ENCODE results near the gene FIGNL2. TPM values are rescaled to one million over a fixed set of nuclear protein-coding genes. Genes with fewer than 3 reads are reported as not detected.

Gene FIGNL2
- total RNA-seq, 1 donor from 2014 or later, result 1.3 TPM

DNA sequence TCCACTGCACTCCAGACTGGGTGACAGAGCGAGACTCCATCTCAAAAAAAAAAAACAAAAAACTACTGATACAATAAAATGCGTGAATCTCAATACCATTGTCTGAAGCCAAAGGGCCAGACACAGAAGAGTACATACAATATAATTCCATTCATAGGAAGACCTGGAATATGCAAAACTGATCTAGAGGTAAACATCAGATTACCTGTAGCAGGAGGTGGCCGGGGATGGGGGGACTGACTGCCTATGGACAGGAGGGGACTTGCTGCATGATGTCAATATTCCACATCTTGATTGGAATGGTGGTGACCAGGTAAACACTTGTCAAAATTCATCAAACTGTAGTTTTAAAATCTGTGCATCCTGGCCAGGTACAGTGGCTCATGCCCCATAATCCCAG, 12.5 kb upstream of the FIGNL2 start:
- no peak for DNase-seq (ENCODE audit: low spot score)

DNA sequence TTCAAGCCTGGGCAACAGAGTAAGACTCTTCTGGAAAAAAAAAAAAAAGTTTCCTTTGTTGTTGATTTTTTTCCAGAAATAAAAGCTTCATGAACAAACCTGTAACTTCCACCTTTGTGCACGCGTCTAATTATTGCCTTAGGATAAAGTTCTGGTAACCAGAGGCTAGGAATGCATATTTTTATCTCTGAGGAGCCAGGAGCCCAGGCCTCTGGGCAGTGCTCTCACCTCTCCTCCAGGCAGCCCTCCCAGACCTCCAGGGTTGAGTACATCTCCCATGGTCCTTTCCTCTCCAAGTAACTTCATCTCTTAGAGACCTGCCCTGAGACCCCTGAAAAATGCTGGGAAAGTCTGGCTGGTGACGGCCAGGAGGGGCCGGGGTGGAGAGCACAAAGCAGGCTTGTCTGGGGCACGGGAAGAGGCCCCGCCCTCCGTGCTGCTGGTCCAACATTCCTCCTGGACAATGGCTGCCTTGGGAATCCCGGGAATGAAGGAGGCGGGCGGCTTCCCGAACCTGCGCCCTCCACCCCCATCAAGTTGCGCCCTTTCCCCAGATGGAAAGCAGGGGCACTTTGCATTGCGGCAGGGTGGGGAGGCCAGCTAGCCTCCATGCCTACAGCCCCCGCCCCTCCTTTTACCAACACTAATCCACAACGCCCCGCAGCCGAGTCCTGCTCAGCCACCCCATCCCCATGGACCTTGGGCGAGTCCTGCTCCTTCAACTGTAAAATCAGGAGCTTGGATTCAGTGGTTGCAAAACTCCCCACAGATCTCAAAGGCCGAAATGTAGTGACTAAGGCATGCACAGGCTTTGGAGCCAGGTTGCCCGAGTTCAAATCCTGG, 7.3 kb upstream of the FIGNL2 start:
- no peak for DNase-seq (ENCODE audit: low spot score)

GRCh38 chr12:51852404-51853137, 4.1 kb upstream of the FIGNL2 start:
- no peak for DNase-seq (ENCODE audit: low spot score)

GRCh38 chr12:51851413-51852124, 3.1 kb upstream of the FIGNL2 start:
- no peak for DNase-seq (ENCODE audit: low spot score)

GRCh38 chr12:51850965-51851299, 2.4 kb upstream of the FIGNL2 start:
- no peak for DNase-seq (ENCODE audit: low spot score)

DNA sequence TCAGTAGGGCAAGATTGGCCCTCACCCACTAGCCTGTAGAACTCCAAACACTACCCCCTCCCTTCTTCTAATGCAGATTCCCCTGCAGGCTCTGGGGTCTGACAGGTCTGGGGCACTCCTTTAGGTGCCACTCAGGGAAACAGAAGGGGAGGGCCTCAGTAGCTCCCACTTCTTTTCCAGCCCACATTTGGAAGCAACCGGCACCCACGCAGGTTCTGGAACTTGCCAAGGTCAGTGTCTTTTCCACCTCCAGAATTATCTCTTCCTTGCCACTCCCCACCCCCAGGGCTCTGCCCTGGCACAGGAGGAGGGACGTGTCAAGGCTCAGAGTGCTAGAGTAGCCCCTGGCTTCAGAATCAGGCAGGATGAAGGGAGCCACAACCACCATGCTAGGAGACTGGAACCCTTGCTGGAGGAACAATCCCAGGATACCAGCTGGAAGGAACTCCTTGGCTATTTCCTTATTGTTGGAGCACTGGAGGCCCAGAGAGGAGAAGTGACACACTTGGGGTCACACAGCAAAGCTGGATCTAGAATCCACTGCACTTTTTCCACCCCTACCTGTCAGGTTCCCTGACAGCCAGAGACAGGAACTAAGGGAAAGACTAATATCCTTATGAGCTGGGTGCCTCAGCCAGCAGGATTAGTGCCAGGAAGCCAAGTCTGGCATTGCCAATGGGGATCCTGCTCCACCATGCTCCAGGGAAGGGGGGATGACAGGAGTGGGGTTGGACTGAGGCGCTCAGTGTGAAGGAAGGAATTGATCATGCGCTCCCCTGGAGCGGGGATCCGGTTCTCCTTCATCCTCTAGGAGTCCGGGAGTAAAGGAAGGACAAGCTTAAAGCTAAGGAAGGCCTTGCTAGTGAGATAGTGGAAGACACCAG, 1.8 kb upstream of the FIGNL2 start:
- DNase-seq (ENCODE audit: low spot score), result no peak

DNA sequence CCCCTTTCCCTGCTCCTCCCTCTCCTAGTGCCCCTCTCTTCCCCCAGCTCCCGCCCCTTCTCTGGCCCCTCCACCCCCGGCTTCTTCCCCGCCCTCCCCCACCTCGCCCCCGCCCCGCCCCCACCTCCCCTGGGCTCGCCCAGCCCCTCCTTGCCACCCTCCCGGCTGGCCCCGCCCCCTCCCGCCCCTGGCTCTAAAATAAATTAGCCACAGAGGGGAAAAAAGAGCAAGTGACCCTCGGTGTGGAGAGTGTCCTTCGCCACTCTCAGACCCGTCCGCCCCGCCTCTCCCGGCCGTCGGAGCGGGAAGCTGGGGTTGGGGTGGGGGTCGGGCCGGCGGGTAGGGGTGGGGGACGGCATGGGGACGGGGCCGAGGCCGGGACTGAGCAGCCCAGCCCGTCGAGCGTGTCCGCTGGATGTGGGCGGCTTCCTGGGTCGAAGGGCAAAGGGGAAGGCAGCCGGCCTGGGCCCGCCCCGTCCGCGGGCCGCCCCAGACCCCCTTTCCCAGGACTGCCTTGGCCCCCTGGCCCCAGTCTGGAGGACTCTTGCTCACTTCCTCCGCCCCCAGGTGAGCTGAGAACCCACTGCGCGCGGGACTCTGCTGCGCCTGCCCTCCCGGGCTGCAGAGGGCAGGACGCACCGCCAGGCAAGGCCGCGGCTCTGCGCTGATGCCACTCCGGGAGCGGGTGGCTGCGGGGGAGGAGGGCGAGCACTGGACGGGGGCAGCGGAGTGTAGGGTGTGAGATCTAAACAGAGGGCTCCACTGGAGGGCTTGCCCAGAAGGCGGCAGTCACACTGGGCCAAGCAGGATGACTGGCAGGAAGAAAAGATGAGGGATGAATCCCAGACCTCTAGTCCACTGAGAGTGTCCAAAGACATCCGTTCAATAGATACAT, 570 bp upstream of the FIGNL2 start:
- DNase-seq (ENCODE audit: low spot score), result no peak

- no peak for DNase-seq (ENCODE audit: low spot score)
These were observed 734 bp downstream of the FIGNL2 start for GRCh38 chr12:51847643-51848325.

- DNase-seq (ENCODE audit: low spot score), result no peak
These were observed 1.4 kb downstream of the FIGNL2 start for GRCh38 chr12:51846911-51847642.

DNA sequence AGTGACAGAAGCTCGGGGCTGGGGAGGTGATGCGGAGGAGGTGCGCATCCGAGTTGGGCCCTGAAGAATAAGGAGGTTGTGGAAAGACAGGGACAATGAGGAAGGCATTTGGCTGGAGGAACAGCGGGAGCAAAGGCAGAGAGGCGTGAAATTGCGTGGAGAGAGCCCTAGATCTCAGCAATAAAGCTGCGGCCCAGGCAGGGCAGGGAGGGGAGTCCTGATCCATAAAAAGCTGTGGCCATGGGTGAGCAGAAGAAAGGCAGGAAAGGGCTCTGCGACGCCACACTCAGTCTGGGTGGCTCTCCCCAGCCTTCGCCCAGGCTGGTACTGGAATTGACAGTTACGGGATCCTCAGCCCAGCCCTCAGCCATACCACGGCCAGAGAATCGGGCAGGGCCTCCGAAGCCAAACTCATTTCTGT, 2.2 kb downstream of the FIGNL2 start:
- no peak for DNase-seq (ENCODE audit: low spot score)

GRCh38 chr12:51845482-51845881, 3.0 kb downstream of the FIGNL2 start:
- no peak for DNase-seq (ENCODE audit: low spot score)

- DNase-seq (ENCODE audit: low spot score), result no peak
These were observed 3.7 kb downstream of the FIGNL2 start for GRCh38 chr12:51844854-51845253.

GRCh38 chr12:51841727-51842126, 6.8 kb downstream of the FIGNL2 start:
- no peak for DNase-seq (ENCODE audit: low spot score)

- no peak for DNase-seq (ENCODE audit: low spot score)
These were observed 7.6 kb downstream of the FIGNL2 start for GRCh38 chr12:51840966-51841365.

DNA sequence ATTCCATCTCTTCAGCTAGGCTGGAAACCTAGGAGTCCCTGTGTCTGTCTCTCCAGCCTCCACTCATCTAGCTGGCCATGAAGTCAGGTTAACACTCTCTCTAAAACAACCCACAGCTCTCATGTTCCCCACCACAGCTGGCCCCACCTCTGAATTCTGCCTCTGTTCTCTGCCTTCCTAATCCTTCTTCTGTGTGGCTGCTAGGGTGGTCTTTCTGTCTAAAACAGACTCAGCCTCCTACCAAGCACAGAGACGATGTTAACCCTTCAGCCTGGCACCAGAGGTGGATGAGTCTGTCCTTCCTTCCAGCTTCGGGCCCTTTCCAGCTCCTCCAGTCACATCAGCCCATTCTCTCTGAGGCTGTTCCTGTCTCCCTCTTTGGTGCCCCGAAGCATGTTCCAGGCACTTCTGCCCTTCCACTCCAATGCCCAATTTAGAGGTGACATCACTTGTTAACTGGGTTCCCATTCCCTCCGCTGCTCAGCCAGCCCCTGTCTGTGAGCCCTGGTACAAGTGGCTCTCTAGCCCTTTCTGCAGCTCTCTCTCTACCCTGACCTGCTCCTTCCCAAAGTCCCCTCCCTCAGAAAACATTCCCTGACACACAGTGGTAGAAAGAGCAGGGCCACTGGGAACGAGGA, 9.1 kb downstream of the FIGNL2 start:
- DNase-seq (ENCODE audit: low spot score), result no peak

DNA sequence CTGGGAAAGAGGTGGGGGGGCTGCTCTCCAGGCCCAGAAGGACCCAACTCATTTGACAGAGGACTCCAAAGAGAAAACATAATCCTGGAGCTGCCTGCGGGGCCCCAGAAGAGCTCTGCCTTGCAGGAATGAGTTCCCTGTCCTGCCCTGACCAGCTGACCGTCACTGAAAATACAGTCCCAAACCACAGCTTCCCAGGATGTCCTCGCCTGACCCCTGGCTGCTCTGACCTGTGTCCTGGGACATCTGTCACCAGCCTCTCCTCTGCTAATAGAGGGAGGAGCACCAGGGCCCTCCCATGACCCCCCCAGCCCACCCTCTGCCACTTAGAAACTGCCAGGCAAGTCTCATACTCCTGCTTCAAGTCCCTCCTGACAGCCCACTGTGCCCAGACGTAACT, 9.8 kb downstream of the FIGNL2 start:
- DNase-seq (ENCODE audit: low spot score), result no peak

GRCh38 chr12:51838036-51838435, 10.5 kb downstream of the FIGNL2 start:
- no peak for DNase-seq (ENCODE audit: low spot score)

DNA sequence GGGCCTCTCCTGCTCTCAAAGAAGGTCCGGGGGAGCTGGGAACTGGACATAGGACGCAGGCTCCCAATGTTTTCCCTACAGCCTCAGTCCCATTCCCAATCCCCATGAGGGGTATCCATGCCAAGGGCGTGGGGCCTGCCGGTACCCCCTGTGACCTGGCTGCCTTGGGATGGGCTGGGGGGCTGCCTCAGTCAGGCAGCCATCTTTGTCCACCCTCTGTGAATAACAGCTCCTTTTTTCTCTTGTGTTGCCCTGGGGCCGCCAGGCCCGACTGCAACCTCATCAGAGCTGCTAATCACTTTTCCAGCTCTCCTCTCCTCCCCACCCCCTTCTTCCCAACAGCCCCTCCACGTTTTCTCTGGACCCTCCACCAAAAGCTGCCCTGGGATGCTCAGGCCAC, 11.2 kb downstream of the FIGNL2 start:
- no peak for DNase-seq (ENCODE audit: low spot score)
